A673 (cell line): ENCODE results near the gene PCBP3. TPM values are rescaled to one million over a fixed set of nuclear protein-coding genes. Genes with fewer than 3 reads are reported as not detected.
"Not testable (repeated sequence)": the region's sequence is repeated elsewhere in the genome, so short reads cannot be mapped to it uniquely, and the experiment has no call there.

Experiments used
- BruUV-seq: library from RNA; stranded (reverse); fragments of 400-500 nt; replicated peaks from 2 replicates; lab custom pipeline; 2021; lab: Mats Ljungman, UMichigan
- CTCF ChIA-PET: fragments of 300-600 bp; sonication (Branson Sonifier 250); formaldehyde crosslinking; loops from one replicate; lab custom pipeline; 2022; ENCODE audit warnings: antibody characterized with exemption; lab: Charles Lee
- POLR2A ChIA-PET: fragments of 300-600 bp; sonication (Branson Sonifier 250); formaldehyde crosslinking; loops from one replicate; lab custom pipeline; 2022; ENCODE audit warnings: antibody characterized with exemption; ENCODE audit not compliant: low non-redundant PET; lab: Charles Lee
- DNase-seq: peaks from one replicate; pipeline ENCODE4 v3.0.0-alpha.2; 2015; ENCODE audit warnings: low spot score
- H3K27ac ChIP-seq: fragments of 200-600 bp; sonication (generic); 2 replicates; pipeline ENCODE4 v1.5.1; 2016; ENCODE audit warnings: mixed run types, low read depth, mild to moderate bottlenecking, mixed read lengths, antibody characterized with exemption, low read length; ENCODE audit not compliant: poor library complexity, severe bottlenecking
- H3K27me3 ChIP-seq: fragments of 200-600 bp; sonication (generic); replicated peaks from 2 replicates; pipeline ENCODE4 v1.6.1; 2017; ENCODE audit warnings: mixed run types, low read depth, mild to moderate bottlenecking, mixed read lengths, antibody characterized with exemption, low read length; ENCODE audit not compliant: insufficient read depth, poor library complexity
- H3K36me3 ChIP-seq: fragments of 200-600 bp; sonication (generic); 2 replicates; pipeline ENCODE4 v1.6.1; 2016; ENCODE audit warnings: mixed run types, mild to moderate bottlenecking, mixed read lengths, antibody characterized with exemption, low read length; ENCODE audit not compliant: insufficient read depth, poor library complexity, severe bottlenecking
- H3K4me1 ChIP-seq: fragments of 200-600 bp; sonication (generic); 2 replicates; pipeline ENCODE4 v1.6.1; 2017; ENCODE audit warnings: mixed run types, mild to moderate bottlenecking, mixed read lengths, antibody characterized with exemption, low read length; ENCODE audit not compliant: insufficient read depth, poor library complexity, severe bottlenecking
- H3K4me3 ChIP-seq: fragments of 200-600 bp; sonication (generic); 2 replicates; pipeline ENCODE4 v1.5.1; 2016; ENCODE audit warnings: low read depth, mixed run types, mild to moderate bottlenecking, mixed read lengths, low read length; ENCODE audit not compliant: poor library complexity, severe bottlenecking
- H3K9me3 ChIP-seq: fragments of 200-600 bp; sonication (generic); 2 replicates; pipeline ENCODE4 v1.6.1; 2016; ENCODE audit warnings: mixed run types, low read depth, mild to moderate bottlenecking, mixed read lengths, antibody characterized with exemption, low read length; ENCODE audit not compliant: poor library complexity, severe bottlenecking
- CTCF ChIP-seq: fragments of 300-800, 200-600 bp; sonication (generic); conservative IDR thresholded peaks from 2 replicates; pipeline ENCODE4 v1.5.1; 2017; ENCODE audit warnings: low read depth, mild to moderate bottlenecking, antibody characterized with exemption, low read length, moderate library complexity, mixed read lengths
- EZH2 ChIP-seq: fragments of 200-600 bp; sonication (generic); IDR thresholded peaks from 2 replicates; pipeline ENCODE4 v1.6.1; 2017; ENCODE audit warnings: borderline replicate concordance, low read depth, mild to moderate bottlenecking, mixed read lengths, antibody characterized with exemption, low read length; ENCODE audit not compliant: poor library complexity, severe bottlenecking
- intact Hi-C: fragments of 100-400 bp; cut with micrococcal nuclease; formaldehyde crosslinking; loops from one replicate; pipeline ENCODE4 v1.10.0; 2022; ENCODE audit not compliant: unreplicated experiment
- total RNA-seq: library from RNA; stranded (reverse); gene quantifications from 2 replicates; pipeline ENCODE4 v1.2.3, GENCODE V29; 2021

Gene PCBP3
- total RNA-seq, 1 experiment from 2014 or later, result 25.6 TPM

GRCh38 chr21:45885597-45885929 lies 242.0 kb downstream of the PCBP3 start:
- CTCF ChIA-PET, result no interaction called here

GRCh38 chr21:45885930-45886601 lies 242.5 kb downstream of the PCBP3 start:
- intact Hi-C loops, result loop anchor here (10.0 kb wide), 1 partner anchor 341 kb away; the partner anchor contains the start of gene SLC19A1
- H3K36me3 ChIP-seq, H3K4me3 ChIP-seq, POLR2A ChIA-PET, DNase-seq, CTCF ChIA-PET, H3K27ac ChIP-seq, H3K27me3 ChIP-seq, H3K4me1 ChIP-seq, BruUV-seq, H3K9me3 ChIP-seq: not testable (repeated sequence)

More at GRCh38 chr21:45885597-45885929, 242.0 kb downstream of the PCBP3 start:
- POLR2A ChIA-PET, result no interaction called here
- Histone ChIP-seq H3K4me3 (no peak overlapping the region), H3K27me3 (no peaks in the 10 kb centered on the region), H3K9me3 (no peaks in the 10 kb centered on the region), H3K4me1 (no peaks in the 10 kb centered on the region), H3K36me3 (no peaks in the 10 kb centered on the region), H3K27ac (no peak overlapping the region)
- no peak for TF ChIP-seq EZH2
- no peak for TF ChIP-seq CTCF
- DNase-seq, result no peak
- no TSS peak for BruUV-seq
- intact Hi-C loops, result loop anchor here (10.0 kb wide), 1 partner anchor 341 kb away; the partner anchor contains the start of gene SLC19A1

DNA sequence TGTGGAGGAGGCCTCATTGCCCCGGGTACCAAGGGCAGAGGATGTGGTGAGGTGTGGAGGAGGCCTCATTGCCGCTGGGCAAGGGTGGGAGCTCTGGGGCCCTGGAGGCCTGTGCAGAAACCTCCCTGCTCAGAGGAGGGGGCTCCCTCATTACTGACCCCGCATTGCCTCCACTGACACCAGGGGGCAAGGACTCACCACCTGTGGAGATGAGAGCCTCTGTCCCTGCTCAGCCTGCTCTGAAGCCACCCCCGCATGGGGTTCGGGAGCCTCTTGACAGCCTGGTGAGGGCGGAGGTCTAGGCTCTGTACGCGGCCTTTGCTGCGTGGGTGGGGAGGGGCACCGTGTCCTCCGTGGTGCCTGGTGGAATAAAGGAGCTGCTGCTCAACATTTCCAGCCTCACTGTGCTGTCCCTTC lies 243.1 kb downstream of the PCBP3 start:
- DNase-seq, result no peak
- CTCF ChIA-PET, result no interaction called here
- TF ChIP-seq EZH2 (no peak), CTCF (no peak)

GRCh38 chr21:45887120-45887611 lies 243.6 kb downstream of the PCBP3 start:
- Histone ChIP-seq H3K27ac (no peak overlapping the region), H3K36me3 (no peaks in the 10 kb centered on the region), H3K4me3 (no peak overlapping the region), H3K27me3 (no peaks in the 10 kb centered on the region), H3K9me3 (no peaks in the 10 kb centered on the region), H3K4me1 (no peaks in the 10 kb centered on the region)
- TF ChIP-seq EZH2 (no peak), CTCF (no peak)
- DNase-seq, result no peak
- intact Hi-C loops, result loop anchor here (10.0 kb wide), 1 partner anchor 342 kb away; the partner anchor contains the start of gene SLC19A1
- ChIA-PET POLR2A (no interaction called here), CTCF (no interaction called here)
- no TSS peak for BruUV-seq

More for the DNA sequence above, 243.1 kb downstream of the PCBP3 start:
- no peaks in the 10 kb centered on the region for H3K9me3 ChIP-seq
- no TSS peak for BruUV-seq
- no peak overlapping the region for H3K27ac ChIP-seq
- H3K27me3 ChIP-seq, result no peaks in the 10 kb centered on the region
- H3K4me1 ChIP-seq, result no peaks in the 10 kb centered on the region
- H3K36me3 ChIP-seq, result no peaks in the 10 kb centered on the region
- intact Hi-C loops, result loop anchor here (10.0 kb wide), 1 partner anchor 342 kb away; the partner anchor contains the start of gene SLC19A1
- POLR2A ChIA-PET, result no interaction called here
- H3K4me3 ChIP-seq, result no peak overlapping the region
